ENCODE measurements around the gene RAPGEF2. TPM values are rescaled to one million over a fixed set of nuclear protein-coding genes. Genes with fewer than 3 reads are reported as not detected.

The RAPGEF2 gene
- total and polyA plus RNA-seq, 4 donors: 44.4 to 116 (median 66.0) TPM

DNA sequence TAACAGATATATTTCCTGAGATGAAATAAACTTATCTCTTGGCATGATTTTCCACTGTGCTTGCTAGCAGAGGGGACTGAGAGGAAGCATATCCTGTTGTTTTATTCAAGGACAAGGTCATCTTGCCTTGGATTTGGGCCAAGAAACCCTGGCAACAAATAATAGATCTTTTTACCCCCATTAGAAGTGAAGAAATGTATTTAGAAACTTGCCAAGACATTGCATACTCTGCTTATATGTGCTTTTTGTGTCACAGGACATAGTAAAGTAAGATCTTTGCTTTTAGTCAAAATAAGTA is 170.2 kb downstream of the RAPGEF2 start:
- Histone ChIP-seq H3K36me3 (ENCODE audit: control insufficient read depth, insufficient read depth, low read length) (peaks cover 2% of the 10 kb centered on the region), H3K9me3 (ENCODE audit: control insufficient read depth, insufficient read depth, low read length) (no peaks in the 10 kb centered on the region), H3K4me3 (ENCODE audit: low read depth, low read length) (no peak overlapping the region), H3K27ac (ENCODE audit: low read depth, low read length) (peak overlapping the region; percentile 52), H3K27me3 (ENCODE audit: control insufficient read depth, insufficient read depth, low read length) (no peaks in the 10 kb centered on the region), H3K4me1 (ENCODE audit: control insufficient read depth, insufficient read depth, low read length) (peaks cover 8% of the 10 kb centered on the region)
- peak in 2 of 6 donors; percentile 57 to 64 for DNase-seq (ENCODE audit: low read depth in 4 of 6, low spot score in 6 of 6)

DNA sequence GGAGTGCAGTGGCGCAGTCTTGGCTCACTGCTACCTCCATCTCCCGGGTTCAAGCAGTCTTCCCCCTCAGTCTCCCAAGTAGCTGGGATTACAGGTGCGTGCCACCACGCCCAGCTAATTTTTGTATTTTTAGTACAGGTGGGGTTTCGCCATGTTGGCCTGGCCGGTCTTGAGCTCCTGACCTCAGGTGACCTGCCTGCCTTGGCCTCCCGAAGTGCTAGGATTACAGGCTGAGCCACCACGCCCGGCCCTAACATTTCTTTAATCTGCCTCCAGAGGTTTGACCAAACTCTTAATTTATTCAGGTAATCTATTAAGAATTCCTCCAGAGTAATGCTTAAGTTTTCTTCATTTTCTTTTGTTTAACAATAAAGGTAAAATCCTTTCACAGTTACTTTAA is 171.0 kb downstream of the RAPGEF2 start:
- no peak overlapping the region for H3K27ac ChIP-seq (ENCODE audit: low read depth, low read length)
- 93% methylated on average over 6 of the region's 9 CpGs for WGBS (ENCODE audit: insufficient coverage)
- H3K36me3 ChIP-seq (ENCODE audit: control insufficient read depth, insufficient read depth, low read length): peaks cover 2% of the 10 kb centered on the region
- H3K4me1 ChIP-seq (ENCODE audit: control insufficient read depth, insufficient read depth, low read length): peaks cover 8% of the 10 kb centered on the region
- no peaks in the 10 kb centered on the region for H3K9me3 ChIP-seq (ENCODE audit: control insufficient read depth, insufficient read depth, low read length)
- no peak overlapping the region for H3K4me3 ChIP-seq (ENCODE audit: low read depth, low read length)
- no peak for DNase-seq (ENCODE audit: low read depth in 4 of 6, low spot score in 6 of 6)
- no peaks in the 10 kb centered on the region for H3K27me3 ChIP-seq (ENCODE audit: control insufficient read depth, insufficient read depth, low read length)

DNA sequence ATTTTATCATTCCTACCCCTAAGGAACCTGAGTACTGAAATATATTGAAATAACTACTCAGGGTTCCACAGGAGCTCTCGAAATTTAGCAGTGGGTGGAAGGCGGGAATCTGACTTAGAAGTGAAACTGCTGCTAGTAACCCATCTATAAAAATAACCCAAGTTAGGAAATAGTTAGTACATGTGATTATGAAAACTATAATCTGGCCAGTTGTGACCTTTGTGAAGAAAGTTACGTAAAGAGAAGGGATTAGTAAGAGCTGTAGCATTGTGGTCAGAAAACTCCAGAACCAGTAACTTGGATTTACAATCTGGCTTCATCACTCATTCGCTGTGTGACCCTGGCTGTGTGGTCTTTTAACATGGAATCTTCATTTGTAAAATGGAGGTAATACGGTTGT is 175.5 kb downstream of the RAPGEF2 start:
- H3K4me1 ChIP-seq (ENCODE audit: control insufficient read depth, insufficient read depth, low read length): peaks cover 5% of the 10 kb centered on the region
- H3K27ac ChIP-seq (ENCODE audit: low read depth, low read length): no peak overlapping the region
- WGBS (ENCODE audit: insufficient coverage): 100% methylated on average over 1 of the region's 5 CpGs
- DNase-seq (ENCODE audit: low read depth in 4 of 6, low spot score in 6 of 6): no peak
- H3K4me3 ChIP-seq (ENCODE audit: low read depth, low read length): no peak overlapping the region
- peaks cover 2% of the 10 kb centered on the region for H3K36me3 ChIP-seq (ENCODE audit: control insufficient read depth, insufficient read depth, low read length)
- no peaks in the 10 kb centered on the region for H3K27me3 ChIP-seq (ENCODE audit: control insufficient read depth, insufficient read depth, low read length)
- no peaks in the 10 kb centered on the region for H3K9me3 ChIP-seq (ENCODE audit: control insufficient read depth, insufficient read depth, low read length)

DNA sequence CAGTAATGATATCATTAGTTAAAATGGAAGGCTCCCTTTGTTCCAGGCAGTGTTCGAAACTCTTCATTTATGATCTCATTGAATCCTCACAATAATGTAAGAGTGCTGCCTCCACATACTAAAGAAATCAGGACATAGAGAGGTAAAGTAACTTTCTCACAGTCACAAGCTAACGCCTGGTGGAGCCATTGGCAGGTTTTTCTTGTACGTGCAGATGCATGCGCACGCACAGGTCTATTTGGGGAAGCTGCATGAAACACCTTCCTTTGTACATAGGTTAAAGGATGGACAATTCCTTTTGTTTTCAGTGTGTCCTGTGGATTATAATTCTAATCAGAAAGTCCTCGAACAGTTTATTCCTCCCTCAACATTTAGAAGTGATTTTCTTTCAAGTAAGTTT is 176.2 kb downstream of the RAPGEF2 start:
- no peak for DNase-seq (ENCODE audit: low read depth in 4 of 6, low spot score in 6 of 6)
- WGBS (ENCODE audit: insufficient coverage): no CpG with 5 or more reads among the region's 6 CpGs

DNA sequence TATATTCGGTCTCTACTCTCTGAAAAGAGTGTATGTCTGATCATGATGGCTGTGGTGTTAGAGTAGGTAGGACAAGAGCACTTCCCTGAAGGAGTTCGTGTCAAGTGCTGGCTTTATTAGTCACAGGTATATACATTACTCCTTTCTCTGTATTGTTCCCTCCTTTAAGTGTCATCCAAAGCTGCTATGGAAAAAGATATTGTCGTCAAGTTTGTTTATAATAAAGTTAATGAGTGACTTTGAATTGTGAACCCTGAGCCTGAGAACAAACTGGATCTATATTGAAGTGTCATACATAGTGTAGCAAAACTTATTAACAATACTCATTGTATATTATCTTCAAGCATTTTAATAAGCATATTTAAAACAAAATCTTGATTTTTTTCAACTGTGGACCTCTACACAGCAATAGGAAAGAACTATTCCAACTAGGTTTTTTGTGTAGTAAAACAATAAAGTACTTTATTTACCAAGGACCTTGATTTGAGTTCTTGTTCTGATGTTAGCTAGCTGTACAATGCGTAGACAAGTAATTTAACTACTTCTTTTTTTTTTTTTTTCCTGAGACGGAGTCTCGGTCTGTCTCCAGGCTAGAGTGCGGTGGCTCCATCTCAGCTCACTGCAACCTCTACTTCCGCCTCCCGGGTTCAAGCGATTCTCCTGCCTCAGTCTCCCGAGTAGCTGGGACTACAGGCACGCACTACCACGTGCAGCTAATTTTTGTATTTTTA is 177.7 kb downstream of the RAPGEF2 start:
- DNase-seq (ENCODE audit: low read depth in 4 of 6, low spot score in 6 of 6): no peak
- H3K36me3 ChIP-seq (ENCODE audit: control insufficient read depth, insufficient read depth, low read length): no peaks in the 10 kb centered on the region
- no peak overlapping the region for H3K27ac ChIP-seq (ENCODE audit: low read depth, low read length)
- no peak overlapping the region for H3K4me3 ChIP-seq (ENCODE audit: low read depth, low read length)
- no peaks in the 10 kb centered on the region for H3K4me1 ChIP-seq (ENCODE audit: control insufficient read depth, insufficient read depth, low read length)
- WGBS (ENCODE audit: insufficient coverage): 100% methylated on average over 3 of the region's 13 CpGs
- H3K27me3 ChIP-seq (ENCODE audit: control insufficient read depth, insufficient read depth, low read length): no peaks in the 10 kb centered on the region
- H3K9me3 ChIP-seq (ENCODE audit: control insufficient read depth, insufficient read depth, low read length): no peaks in the 10 kb centered on the region

More for the DNA sequence above, 176.2 kb downstream of the RAPGEF2 start:
- Histone ChIP-seq H3K27me3 (ENCODE audit: control insufficient read depth, insufficient read depth, low read length) (no peaks in the 10 kb centered on the region), H3K9me3 (ENCODE audit: control insufficient read depth, insufficient read depth, low read length) (no peaks in the 10 kb centered on the region), H3K36me3 (ENCODE audit: control insufficient read depth, insufficient read depth, low read length) (no peaks in the 10 kb centered on the region), H3K4me1 (ENCODE audit: control insufficient read depth, insufficient read depth, low read length) (no peaks in the 10 kb centered on the region), H3K4me3 (ENCODE audit: low read depth, low read length) (no peak overlapping the region), H3K27ac (ENCODE audit: low read depth, low read length) (no peak overlapping the region)

DNA sequence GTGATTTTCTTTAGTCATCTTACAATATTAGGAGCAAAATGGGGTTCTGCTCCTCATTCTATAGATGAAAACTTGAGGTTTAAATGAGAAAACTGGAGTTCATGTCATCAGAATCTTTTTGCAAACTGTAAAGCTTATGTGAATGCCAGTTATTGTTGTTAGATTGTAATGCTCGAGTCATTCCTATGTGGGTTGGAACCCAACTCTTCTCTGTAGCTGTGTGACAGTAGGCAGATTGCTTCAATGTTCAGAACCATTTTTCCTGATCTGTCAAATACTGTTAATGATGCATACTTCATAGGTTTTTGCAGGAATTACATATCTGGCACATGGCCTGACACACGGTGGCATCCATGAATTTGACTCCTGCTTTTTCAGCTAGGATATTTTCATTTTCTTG is 178.9 kb downstream of the RAPGEF2 start:
- Histone ChIP-seq H3K4me1 (ENCODE audit: control insufficient read depth, insufficient read depth, low read length) (no peaks in the 10 kb centered on the region), H3K4me3 (ENCODE audit: low read depth, low read length) (no peak overlapping the region), H3K36me3 (ENCODE audit: control insufficient read depth, insufficient read depth, low read length) (no peaks in the 10 kb centered on the region), H3K27ac (ENCODE audit: low read depth, low read length) (no peak overlapping the region), H3K27me3 (ENCODE audit: control insufficient read depth, insufficient read depth, low read length) (no peaks in the 10 kb centered on the region), H3K9me3 (ENCODE audit: control insufficient read depth, insufficient read depth, low read length) (no peaks in the 10 kb centered on the region)
- DNase-seq (ENCODE audit: low read depth in 4 of 6, low spot score in 6 of 6): no peak
- 86% methylated on average over 1 of the region's 2 CpGs for WGBS (ENCODE audit: insufficient coverage)

DNA sequence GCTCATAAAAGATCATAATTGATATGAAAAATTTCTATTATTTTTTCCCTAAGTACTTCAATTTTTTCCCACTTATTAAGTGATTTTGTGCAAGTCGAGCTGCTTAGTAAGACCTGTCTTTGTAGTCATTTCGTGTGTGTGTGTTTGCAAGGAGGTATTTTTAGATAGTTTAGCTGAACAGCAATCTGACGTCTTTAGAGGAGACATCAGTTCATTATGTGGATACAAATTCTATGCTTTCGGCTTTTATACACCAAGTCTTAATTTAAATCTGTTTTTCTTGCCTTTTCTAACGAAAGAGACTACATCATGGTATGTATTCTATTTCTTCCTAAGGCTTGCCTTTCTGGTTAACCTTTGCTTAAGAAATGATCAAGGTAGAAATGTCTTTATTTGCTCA is 179.4 kb downstream of the RAPGEF2 start:
- Histone ChIP-seq H3K27ac (ENCODE audit: low read depth, low read length) (no peak overlapping the region), H3K36me3 (ENCODE audit: control insufficient read depth, insufficient read depth, low read length) (no peaks in the 10 kb centered on the region), H3K27me3 (ENCODE audit: control insufficient read depth, insufficient read depth, low read length) (no peaks in the 10 kb centered on the region), H3K4me1 (ENCODE audit: control insufficient read depth, insufficient read depth, low read length) (no peaks in the 10 kb centered on the region), H3K4me3 (ENCODE audit: low read depth, low read length) (no peak overlapping the region), H3K9me3 (ENCODE audit: control insufficient read depth, insufficient read depth, low read length) (no peaks in the 10 kb centered on the region)
- DNase-seq (ENCODE audit: low read depth in 4 of 6, low spot score in 6 of 6): no peak
- WGBS (ENCODE audit: insufficient coverage): no CpG with 5 or more reads among the region's 5 CpGs

DNA sequence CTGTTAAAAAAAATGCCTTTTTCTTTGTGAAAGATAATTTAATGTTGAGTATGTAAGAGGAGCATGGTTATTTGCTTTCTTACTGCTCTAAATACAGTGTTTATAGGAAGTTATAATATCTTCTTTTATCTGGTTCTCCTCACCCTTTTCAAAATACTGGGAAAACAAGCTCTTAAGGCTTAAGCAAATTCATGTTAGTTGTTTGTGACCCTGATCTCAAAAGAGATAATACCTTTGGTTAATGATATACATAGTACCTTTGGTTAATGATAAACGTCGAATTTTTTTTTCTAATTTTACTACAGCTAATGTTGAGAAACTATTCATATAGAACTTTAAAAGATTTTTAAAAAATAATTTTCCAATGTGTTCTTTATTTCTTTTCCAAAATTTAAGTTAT is 180.1 kb downstream of the RAPGEF2 start:
- WGBS (ENCODE audit: insufficient coverage): no CpG with 5 or more reads among the region's 2 CpGs
- Histone ChIP-seq H3K27me3 (ENCODE audit: control insufficient read depth, insufficient read depth, low read length) (no peaks in the 10 kb centered on the region), H3K4me3 (ENCODE audit: low read depth, low read length) (no peak overlapping the region), H3K27ac (ENCODE audit: low read depth, low read length) (no peak overlapping the region), H3K9me3 (ENCODE audit: control insufficient read depth, insufficient read depth, low read length) (no peaks in the 10 kb centered on the region), H3K36me3 (ENCODE audit: control insufficient read depth, insufficient read depth, low read length) (no peaks in the 10 kb centered on the region), H3K4me1 (ENCODE audit: control insufficient read depth, insufficient read depth, low read length) (no peaks in the 10 kb centered on the region)
- DNase-seq (ENCODE audit: low read depth in 4 of 6, low spot score in 6 of 6): no peak

DNA sequence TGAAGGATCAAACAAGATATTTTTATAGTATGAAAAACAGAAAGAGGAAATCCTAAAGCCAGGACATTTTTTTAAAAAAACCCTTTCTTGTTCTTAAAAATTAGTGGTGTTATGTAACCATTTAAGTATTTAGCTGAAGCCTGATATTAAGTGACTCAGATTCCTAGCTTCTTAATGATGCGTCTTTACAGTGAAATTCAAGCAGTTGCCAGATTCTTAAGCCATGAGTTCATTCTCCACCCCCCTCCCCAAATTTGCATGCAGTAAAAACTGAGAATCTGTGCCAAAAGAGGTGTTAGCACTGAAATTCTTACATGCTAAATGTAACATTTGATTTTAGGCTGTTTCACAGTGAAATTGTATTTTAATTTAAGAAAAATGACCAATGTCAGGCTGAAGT is 180.8 kb downstream of the RAPGEF2 start:
- Histone ChIP-seq H3K9me3 (ENCODE audit: control insufficient read depth, insufficient read depth, low read length) (no peaks in the 10 kb centered on the region), H3K27me3 (ENCODE audit: control insufficient read depth, insufficient read depth, low read length) (no peaks in the 10 kb centered on the region), H3K36me3 (ENCODE audit: control insufficient read depth, insufficient read depth, low read length) (no peaks in the 10 kb centered on the region), H3K4me3 (ENCODE audit: low read depth, low read length) (no peak overlapping the region), H3K27ac (ENCODE audit: low read depth, low read length) (no peak overlapping the region), H3K4me1 (ENCODE audit: control insufficient read depth, insufficient read depth, low read length) (no peaks in the 10 kb centered on the region)
- DNase-seq (ENCODE audit: low read depth in 4 of 6, low spot score in 6 of 6): peak in 1 of 6 donors; percentile 39
- no CpG with 5 or more reads among the region's 1 CpG for WGBS (ENCODE audit: insufficient coverage)

GRCh38 chr4:159284113-159284512 is 181.2 kb downstream of the RAPGEF2 start:
- DNase-seq (ENCODE audit: low read depth in 4 of 6, low spot score in 6 of 6): no peak
- no peak overlapping the region for H3K4me3 ChIP-seq (ENCODE audit: low read depth, low read length)
- no CpG with 5 or more reads among the region's 4 CpGs for WGBS (ENCODE audit: insufficient coverage)

More at GRCh38 chr4:159284113-159284512, 181.2 kb downstream of the RAPGEF2 start:
- H3K36me3 ChIP-seq (ENCODE audit: control insufficient read depth, insufficient read depth, low read length): no peaks in the 10 kb centered on the region
- no peaks in the 10 kb centered on the region for H3K9me3 ChIP-seq (ENCODE audit: control insufficient read depth, insufficient read depth, low read length)
- H3K4me1 ChIP-seq (ENCODE audit: control insufficient read depth, insufficient read depth, low read length): no peaks in the 10 kb centered on the region
- no peaks in the 10 kb centered on the region for H3K27me3 ChIP-seq (ENCODE audit: control insufficient read depth, insufficient read depth, low read length)
- H3K27ac ChIP-seq (ENCODE audit: low read depth, low read length): no peak overlapping the region
